GM13977 (cell line): ENCODE measurements around the gene HMOX2.
A peak's percentile ranks its signal among the peaks of the same experiment; 100 is the strongest.

Experiments
- DNase-seq: peaks from one replicate; pipeline ENCODE4 v3.0.0; 2012; ENCODE audit warnings: low spot score
- CTCF ChIP-seq: IDR thresholded peaks from 2 replicates; pipeline ENCODE4 v1.5.1; 2012; ENCODE audit warnings: mild to moderate bottlenecking, control low read depth; ENCODE audit not compliant: insufficient read depth; ENCODE audit errors: extremely low read depth, missing control alignments
- in situ Hi-C: fragments of 300-500 bp; cut with MboI; formaldehyde crosslinking; loops from one replicate; pipeline ENCODE4 v1.12.0; 2022; ENCODE audit warnings: low sequenced_read_pairs, low pct_unique_long_range_greater_than_20kb, mixed read lengths, inconsistent platforms; ENCODE audit not compliant: unreplicated experiment

The HMOX2 gene

GRCh38 chr16:4472880-4473279 is 3.3 kb upstream of the HMOX2 start:
- in situ Hi-C loops, result no loop called here
- no peak for TF ChIP-seq CTCF
- DNase-seq, result no peak

GRCh38 chr16:4474192-4474961 is 1.8 kb upstream of the HMOX2 start, which contains the start of gene NMRAL1:
TSS of gene NMRAL1 (minus strand) at chr16:4474625. CDS start at chr16:4474132, 493 bp downstream.
- peak; percentile 95 for DNase-seq
- in situ Hi-C loops, result no loop called here
- TF ChIP-seq CTCF, result peak; percentile 11

GRCh38 chr16:4477966-4478365 is 1.8 kb downstream of the HMOX2 start:
- DNase-seq, result no peak
- in situ Hi-C loops, result no loop called here
- no peak for TF ChIP-seq CTCF

GRCh38 chr16:4481526-4481925 is 5.3 kb downstream of the HMOX2 start:
- TF ChIP-seq CTCF, result no peak
- in situ Hi-C loops, result no loop called here
- no peak for DNase-seq

GRCh38 chr16:4481963-4482362 is 5.8 kb downstream of the HMOX2 start:
- no peak for DNase-seq
- in situ Hi-C loops, result no loop called here
- no peak for TF ChIP-seq CTCF

GRCh38 chr16:4486126-4486893 is 10.1 kb downstream of the HMOX2 start:
- DNase-seq, result no peak
- no peak for TF ChIP-seq CTCF

More at GRCh38 chr16:4486126-4486893, 10.1 kb downstream of the HMOX2 start:
- in situ Hi-C loops, result no loop called here
